K562 (cell line): ENCODE data around the gene NPY1R. TPM values are rescaled to one million over a fixed set of nuclear protein-coding genes. Genes with fewer than 3 reads are reported as not detected.

Experiments used
- BRD4 ChIP-seq: fragments of 200-600 bp; sonication (generic); IDR thresholded peaks from 2 replicates; pipeline ENCODE4 v1.6.1; 2017; ENCODE audit warnings: inconsistent platforms
- CBX3 ChIP-seq, 2 experiments: IDR thresholded peaks; 1 replicate in 1 of 2; 2 replicates in 1 of 2; pipeline ENCODE4 v1.6.1; 2012; ENCODE audit warnings: inconsistent platforms in 2 of 2, low read length in 2 of 2, borderline replicate concordance in 1 of 2, control low read depth in 1 of 2
- HDAC1 ChIP-seq, 2 experiments: fragments of 450-650 bp; IDR thresholded peaks; 2 replicates each; pipeline ENCODE4 v1.6.1; 2016 to 2017; ENCODE audit warnings: inconsistent platforms in 1 of 2, mild to moderate bottlenecking in 1 of 2, moderate library complexity in 1 of 2
- HMG20A ChIP-seq: fragments of 450-650 bp; formaldehyde crosslinking; conservative IDR thresholded peaks from 2 replicates; pipeline ENCODE4 v1.4.0; 2020; ENCODE audit warnings: mild to moderate bottlenecking, mixed read lengths
- JUNB ChIP-seq: fragments of 450-650 bp; formaldehyde crosslinking; conservative IDR thresholded peaks from 2 replicates; pipeline ENCODE4 v1.4.0; 2020; ENCODE audit warnings: mild to moderate bottlenecking
- NFRKB ChIP-seq: fragments of 450-650 bp; IDR thresholded peaks from 2 replicates; pipeline ENCODE4 v1.6.1; 2016; ENCODE audit warnings: low read depth
- NUFIP1 ChIP-seq: fragments of 450-650 bp; IDR thresholded peaks from 2 replicates; pipeline ENCODE4 v1.6.1; 2018; ENCODE audit not compliant: partially characterized antibody
- polyA plus RNA-seq, 8 experiments: library from polyadenylated mRNA; depleted of rRNA in 4 of 8; stranded (reverse) in 5 of 8; unstranded in 3 of 8; fragments of >200 nt; fragmentation: Nextera tagmentation in 2 of 8; fragmentation: Illumina TruSeq in 1 of 8; extraction: Ambion mirVana in 2 of 8; extraction: Trizol in 1 of 8; gene quantifications; 2 replicates each; pipeline versions ENCODE4 v1.2.1 to v1.2.3, GENCODE V29; 2011 to 2014; ENCODE audit warnings: inconsistent platforms in 1 of 8, missing spikeins in 1 of 8
- total RNA-seq, 7 experiments: library from RNA; depleted of rRNA in 6 of 7; stranded (reverse); fragments of >200 nt in 6 of 7; fragmentation: Illumina TruSeq in 2 of 7; extraction: Trizol in 2 of 7; gene quantifications; 2 replicates each; pipeline versions ENCODE4 v1.2.1 to v1.2.3, GENCODE V29; 2011 to 2021; ENCODE audit warnings: low replicate concordance in 1 of 7
- TF ChIP-seq, protein P1 (sequence below): sonication (generic); formaldehyde crosslinking; IDR thresholded peaks from 2 replicates; pipeline ENCODE4 v1.8.1; 2022; ENCODE audit warnings: missing genetic modification reagents
- TF ChIP-seq, protein P2 (sequence below): sonication (generic); formaldehyde crosslinking; IDR thresholded peaks from 2 replicates; pipeline ENCODE4 v1.8.0; 2023; ENCODE audit warnings: missing genetic modification reagents, mild to moderate bottlenecking, borderline replicate concordance
- TF ChIP-seq, protein P3 (sequence below): fragments of 450-650 bp; IDR thresholded peaks from 2 replicates; pipeline ENCODE4 v1.6.1; 2018; ENCODE audit not compliant: partially characterized antibody

Gene NPY1R
- total and polyA plus RNA-seq, 9 of the 15 experiments (the other 6 are each of a cell fraction or from before 2014, with no cell fraction given), result 0.04 to 0.18 (median 0.12) TPM; not detected in 5

DNA sequence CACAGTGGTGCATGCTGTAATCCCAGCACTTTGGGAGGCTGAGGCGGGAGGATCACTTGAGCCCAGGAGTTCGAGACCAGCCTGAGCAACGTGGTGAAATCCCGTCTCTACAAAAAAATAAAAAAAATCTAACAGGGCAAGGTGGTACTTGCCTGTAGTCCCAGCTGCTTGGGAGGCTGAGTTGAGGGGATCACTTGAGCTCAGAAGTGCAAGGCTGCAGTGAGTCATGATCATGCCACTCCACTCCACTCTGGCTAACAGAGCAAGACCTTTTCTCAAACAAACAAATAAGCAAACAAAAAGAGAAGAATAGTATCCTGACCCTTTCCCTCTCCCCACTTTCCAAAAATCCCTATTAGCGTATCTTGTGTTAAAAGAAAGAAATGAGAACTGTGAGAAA lies 52.7 kb downstream of the NPY1R start (continued):
- TF ChIP-seq NFRKB (no peak), CBX3 (IDR thresholded peaks at IDR 0.05; ENCODE audit: borderline replicate concordance in 1 of 2, low read length in 2 of 2) (no peak), BRD4 (no peak), JUNB (CRISPR knock-in tag) (no peak), HMG20A (no peak), HDAC1 (IDR thresholded peaks at IDR 0.05) (no peak), NUFIP1 (no peak)
- TF ChIP-seq, protein P1, sequence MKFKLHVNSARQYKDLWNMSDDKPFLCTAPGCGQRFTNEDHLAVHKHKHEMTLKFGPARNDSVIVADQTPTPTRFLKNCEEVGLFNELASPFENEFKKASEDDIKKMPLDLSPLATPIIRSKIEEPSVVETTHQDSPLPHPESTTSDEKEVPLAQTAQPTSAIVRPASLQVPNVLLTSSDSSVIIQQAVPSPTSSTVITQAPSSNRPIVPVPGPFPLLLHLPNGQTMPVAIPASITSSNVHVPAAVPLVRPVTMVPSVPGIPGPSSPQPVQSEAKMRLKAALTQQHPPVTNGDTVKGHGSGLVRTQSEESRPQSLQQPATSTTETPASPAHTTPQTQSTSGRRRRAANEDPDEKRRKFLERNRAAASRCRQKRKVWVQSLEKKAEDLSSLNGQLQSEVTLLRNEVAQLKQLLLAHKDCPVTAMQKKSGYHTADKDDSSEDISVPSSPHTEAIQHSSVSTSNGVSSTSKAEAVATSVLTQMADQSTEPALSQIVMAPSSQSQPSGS (CRISPR knock-in tag), result no peak
- TF ChIP-seq, protein P2, sequence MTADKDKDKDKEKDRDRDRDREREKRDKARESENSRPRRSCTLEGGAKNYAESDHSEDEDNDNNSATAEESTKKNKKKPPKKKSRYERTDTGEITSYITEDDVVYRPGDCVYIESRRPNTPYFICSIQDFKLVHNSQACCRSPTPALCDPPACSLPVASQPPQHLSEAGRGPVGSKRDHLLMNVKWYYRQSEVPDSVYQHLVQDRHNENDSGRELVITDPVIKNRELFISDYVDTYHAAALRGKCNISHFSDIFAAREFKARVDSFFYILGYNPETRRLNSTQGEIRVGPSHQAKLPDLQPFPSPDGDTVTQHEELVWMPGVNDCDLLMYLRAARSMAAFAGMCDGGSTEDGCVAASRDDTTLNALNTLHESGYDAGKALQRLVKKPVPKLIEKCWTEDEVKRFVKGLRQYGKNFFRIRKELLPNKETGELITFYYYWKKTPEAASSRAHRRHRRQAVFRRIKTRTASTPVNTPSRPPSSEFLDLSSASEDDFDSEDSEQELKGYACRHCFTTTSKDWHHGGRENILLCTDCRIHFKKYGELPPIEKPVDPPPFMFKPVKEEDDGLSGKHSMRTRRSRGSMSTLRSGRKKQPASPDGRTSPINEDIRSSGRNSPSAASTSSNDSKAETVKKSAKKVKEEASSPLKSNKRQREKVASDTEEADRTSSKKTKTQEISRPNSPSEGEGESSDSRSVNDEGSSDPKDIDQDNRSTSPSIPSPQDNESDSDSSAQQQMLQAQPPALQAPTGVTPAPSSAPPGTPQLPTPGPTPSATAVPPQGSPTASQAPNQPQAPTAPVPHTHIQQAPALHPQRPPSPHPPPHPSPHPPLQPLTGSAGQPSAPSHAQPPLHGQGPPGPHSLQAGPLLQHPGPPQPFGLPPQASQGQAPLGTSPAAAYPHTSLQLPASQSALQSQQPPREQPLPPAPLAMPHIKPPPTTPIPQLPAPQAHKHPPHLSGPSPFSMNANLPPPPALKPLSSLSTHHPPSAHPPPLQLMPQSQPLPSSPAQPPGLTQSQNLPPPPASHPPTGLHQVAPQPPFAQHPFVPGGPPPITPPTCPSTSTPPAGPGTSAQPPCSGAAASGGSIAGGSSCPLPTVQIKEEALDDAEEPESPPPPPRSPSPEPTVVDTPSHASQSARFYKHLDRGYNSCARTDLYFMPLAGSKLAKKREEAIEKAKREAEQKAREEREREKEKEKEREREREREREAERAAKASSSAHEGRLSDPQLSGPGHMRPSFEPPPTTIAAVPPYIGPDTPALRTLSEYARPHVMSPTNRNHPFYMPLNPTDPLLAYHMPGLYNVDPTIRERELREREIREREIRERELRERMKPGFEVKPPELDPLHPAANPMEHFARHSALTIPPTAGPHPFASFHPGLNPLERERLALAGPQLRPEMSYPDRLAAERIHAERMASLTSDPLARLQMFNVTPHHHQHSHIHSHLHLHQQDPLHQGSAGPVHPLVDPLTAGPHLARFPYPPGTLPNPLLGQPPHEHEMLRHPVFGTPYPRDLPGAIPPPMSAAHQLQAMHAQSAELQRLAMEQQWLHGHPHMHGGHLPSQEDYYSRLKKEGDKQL (CRISPR knock-in tag), result no peak
- TF ChIP-seq, protein P3, sequence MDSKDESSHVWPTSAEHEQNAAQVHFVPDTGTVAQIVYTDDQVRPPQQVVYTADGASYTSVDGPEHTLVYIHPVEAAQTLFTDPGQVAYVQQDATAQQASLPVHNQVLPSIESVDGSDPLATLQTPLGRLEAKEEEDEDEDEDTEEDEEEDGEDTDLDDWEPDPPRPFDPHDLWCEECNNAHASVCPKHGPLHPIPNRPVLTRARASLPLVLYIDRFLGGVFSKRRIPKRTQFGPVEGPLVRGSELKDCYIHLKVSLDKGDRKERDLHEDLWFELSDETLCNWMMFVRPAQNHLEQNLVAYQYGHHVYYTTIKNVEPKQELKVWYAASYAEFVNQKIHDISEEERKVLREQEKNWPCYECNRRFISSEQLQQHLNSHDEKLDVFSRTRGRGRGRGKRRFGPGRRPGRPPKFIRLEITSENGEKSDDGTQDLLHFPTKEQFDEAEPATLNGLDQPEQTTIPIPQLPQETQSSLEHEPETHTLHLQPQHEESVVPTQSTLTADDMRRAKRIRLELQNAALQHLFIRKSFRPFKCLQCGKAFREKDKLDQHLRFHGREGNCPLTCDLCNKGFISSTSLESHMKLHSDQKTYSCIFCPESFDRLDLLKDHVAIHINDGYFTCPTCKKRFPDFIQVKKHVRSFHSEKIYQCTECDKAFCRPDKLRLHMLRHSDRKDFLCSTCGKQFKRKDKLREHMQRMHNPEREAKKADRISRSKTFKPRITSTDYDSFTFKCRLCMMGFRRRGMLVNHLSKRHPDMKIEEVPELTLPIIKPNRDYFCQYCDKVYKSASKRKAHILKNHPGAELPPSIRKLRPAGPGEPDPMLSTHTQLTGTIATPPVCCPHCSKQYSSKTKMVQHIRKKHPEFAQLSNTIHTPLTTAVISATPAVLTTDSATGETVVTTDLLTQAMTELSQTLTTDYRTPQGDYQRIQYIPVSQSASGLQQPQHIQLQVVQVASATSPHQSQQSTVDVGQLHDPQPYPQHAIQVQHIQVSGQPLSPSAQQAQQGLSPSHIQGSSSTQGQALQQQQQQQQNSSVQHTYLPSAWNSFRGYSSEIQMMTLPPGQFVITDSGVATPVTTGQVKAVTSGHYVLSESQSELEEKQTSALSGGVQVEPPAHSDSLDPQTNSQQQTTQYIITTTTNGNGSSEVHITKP, result no peak
